PC-9 (cell line): ENCODE measurements around the gene CKB.

ENCODE experiments used
- EZH2 ChIP-seq: fragments of 200-600 bp; sonication (generic); IDR thresholded peaks from 2 replicates; pipeline ENCODE4 v1.8.0; 2017; ENCODE audit warnings: antibody characterized with exemption, low read depth
- TF ChIP-seq, protein P1 (sequence below): fragments of 200-600 bp; sonication (generic); conservative IDR thresholded peaks from 2 replicates; pipeline ENCODE4 v1.6.1; 2017; ENCODE audit warnings: mixed run types, antibody characterized with exemption, mild to moderate bottlenecking, moderate library complexity

DNA sequence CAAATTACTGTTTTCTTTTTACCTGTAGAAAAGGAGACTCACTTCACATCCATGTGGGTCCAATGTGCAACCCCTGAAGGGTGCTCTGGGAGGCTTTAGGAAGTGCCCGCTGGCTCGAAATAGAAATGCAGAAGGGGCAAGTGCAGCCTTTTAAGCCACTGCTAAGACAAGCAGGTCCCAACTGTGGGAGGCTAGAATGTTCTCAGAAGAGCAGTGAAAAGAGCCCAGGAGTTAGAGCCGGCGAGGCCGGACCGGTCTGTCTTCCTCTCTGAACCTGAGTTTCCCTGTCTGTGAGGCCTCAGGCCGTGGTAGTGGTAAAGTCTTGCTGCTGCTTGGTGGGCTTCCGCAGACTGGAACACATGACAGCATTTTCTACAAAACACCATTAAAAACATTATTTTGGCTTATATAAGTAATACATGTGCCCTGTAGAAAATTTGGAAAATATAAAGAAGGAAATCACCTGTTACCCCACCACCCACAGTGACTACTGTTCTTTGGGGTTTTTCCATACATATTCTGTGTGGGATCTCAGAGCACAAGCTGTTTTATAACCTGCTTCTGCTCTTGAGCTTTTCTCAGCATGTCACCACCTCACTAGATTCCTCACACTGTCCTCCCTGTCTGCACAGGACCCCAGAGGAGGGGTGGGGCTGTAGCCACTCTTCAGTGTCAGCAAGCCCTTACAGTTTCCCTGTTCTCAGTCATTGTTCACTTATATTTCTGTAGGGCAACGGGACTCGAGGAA, 6.0 kb downstream of the CKB start:
- no peak for TF ChIP-seq EZH2
- TF ChIP-seq, protein P1, sequence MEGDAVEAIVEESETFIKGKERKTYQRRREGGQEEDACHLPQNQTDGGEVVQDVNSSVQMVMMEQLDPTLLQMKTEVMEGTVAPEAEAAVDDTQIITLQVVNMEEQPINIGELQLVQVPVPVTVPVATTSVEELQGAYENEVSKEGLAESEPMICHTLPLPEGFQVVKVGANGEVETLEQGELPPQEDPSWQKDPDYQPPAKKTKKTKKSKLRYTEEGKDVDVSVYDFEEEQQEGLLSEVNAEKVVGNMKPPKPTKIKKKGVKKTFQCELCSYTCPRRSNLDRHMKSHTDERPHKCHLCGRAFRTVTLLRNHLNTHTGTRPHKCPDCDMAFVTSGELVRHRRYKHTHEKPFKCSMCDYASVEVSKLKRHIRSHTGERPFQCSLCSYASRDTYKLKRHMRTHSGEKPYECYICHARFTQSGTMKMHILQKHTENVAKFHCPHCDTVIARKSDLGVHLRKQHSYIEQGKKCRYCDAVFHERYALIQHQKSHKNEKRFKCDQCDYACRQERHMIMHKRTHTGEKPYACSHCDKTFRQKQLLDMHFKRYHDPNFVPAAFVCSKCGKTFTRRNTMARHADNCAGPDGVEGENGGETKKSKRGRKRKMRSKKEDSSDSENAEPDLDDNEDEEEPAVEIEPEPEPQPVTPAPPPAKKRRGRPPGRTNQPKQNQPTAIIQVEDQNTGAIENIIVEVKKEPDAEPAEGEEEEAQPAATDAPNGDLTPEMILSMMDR, result no peak
